AML-193 (cell line): ENCODE results near the gene DSP.

Experiments used
- DNase-seq, 2 experiments: peaks; one replicate each; lab custom pipeline; 2025; lab: John Stamatoyannopoulos, UW

DSP gene

DNA sequence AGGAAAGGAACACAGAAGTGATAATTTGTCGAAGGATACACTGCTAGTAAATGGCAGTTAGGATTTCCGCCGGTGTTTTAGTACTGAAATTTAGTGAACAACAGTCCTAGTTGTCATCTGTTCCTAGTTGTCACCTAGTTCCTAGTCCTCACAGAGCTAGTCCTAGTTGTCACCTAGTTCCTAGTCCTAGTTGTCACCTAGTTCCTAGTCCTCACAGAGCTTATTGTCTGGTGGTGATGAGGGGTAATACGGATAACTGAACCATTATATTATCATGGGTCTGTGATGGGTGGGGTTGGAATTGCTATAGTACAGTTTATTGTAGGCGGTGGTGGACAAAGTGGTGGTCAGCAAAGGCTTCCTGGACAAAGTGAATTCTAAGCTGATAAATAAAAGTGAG, 50.3 kb downstream of the DSP start:
- DNase-seq: no peak

DNA sequence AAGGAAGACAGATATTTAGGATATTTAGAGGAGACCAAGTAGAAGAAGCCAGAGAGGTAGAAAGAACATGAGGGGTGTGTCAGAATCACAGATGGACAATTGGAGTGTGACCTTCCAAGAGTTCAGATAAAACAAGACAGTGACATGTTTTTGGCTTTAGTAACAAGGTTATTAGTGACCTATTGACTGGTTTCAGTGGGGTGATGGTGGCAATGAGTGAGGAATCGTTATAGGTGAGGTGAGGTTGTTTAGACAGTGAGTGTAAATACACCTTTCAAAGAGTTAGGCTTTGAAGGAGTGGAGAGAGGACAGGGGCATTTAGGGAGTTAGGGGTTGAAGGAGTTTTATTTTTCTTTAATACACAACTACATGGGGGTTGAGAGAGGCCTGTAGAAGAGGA, 51.8 kb downstream of the DSP start:
- DNase-seq: no peak

DNA sequence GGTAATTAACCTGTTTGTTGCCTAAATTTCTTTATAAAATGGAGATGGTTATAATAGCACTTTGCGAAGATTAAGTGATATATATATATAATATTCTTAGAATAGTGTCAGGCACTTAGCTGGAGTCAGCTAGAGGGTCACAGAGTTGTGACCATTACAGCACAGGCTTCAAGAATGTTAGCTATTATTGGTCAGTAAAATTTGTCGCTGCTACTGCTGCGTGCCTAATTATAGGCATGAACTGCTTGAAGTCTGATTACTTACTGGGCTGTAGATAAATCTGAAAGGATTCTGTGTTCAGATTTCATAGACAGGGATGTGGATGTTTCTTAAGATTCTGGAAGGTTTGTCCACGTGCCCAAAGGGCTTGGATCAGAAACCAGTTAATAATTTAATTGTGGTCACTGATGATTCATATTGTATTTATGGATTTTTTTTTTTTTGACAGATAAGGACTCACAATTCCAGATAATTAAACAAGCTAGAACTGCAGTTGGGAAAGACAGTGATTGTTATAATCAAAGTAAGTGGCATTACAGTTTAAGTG, 53.2 kb downstream of the DSP start:
- no peak for DNase-seq

DNA sequence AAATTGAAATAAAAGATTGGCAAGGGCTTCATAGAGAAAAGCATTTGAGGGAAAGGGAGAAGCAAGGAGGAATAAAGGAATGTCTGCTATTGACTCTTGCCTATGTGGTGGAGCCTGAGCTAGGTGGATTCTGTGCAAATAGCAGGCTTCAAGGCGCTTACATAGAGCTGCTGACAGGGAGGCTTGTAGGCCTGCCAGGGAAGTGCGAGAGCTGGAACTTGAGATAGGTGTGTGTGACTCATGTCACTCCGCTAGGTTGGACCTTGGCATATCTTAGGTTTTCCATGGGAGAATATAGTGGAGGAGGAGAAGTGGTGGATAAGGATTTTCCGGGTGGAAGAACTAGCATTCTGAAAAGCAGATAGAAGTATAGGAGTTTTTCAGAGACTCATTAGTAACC, 62.5 kb downstream of the DSP start:
- no peak for DNase-seq

DNA sequence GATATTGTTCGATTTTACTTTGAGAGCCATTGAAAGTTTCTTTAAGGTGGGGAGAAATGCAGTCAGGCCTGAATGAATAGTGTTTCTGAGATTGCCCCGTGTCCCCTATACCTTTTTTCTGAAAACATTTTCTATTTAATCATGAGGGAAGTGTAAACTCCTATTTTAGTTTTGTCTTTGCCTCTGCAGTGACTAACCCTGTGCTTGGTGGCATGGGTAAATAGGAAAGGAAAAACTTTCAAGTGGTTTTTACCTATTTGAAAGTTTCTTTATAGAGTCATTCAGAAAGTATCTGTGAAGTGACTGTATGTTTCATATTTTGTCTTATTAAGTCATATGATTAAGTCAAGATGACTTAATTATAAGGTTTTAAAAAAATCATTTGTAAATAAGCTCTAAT, 63.0 kb downstream of the DSP start:
- DNase-seq: no peak

DNA sequence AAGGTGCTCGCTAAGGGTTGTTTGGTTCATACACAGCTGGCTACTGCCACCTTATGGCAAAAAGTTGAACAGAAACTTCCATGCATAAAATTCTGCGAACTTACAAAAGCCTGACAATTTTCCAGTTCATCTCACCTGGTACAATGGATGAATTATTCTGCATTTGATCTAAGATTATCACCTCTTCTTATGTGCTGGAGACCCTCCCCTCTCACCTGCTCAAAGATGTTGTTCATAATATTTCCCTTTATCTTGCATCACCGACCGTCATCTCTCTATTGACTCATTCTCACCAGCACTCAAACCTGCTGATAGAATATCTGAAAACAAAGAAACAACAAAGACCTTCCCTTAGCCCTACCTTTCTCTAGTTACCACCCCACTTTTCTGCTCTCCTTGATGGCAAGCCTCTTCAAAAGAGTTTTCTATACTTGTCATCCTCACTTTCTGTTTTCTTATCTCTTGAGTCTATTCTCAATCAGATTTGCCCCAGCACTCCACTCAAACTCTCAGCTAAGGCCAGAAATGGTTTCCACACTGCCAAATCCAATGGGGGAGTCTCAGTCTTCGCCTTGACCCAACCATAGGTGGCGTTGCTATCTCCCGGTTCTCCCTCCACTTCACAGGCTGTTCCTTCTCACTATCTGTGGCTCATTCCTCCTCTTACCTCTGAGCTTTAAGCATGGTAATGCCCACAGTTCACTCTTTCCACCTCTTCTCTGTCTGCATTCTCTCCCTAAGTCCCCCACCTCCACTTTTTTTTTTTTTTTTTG, 74.3 kb downstream of the DSP start:
- DNase-seq: peak; percentile 60 to 68

DNA sequence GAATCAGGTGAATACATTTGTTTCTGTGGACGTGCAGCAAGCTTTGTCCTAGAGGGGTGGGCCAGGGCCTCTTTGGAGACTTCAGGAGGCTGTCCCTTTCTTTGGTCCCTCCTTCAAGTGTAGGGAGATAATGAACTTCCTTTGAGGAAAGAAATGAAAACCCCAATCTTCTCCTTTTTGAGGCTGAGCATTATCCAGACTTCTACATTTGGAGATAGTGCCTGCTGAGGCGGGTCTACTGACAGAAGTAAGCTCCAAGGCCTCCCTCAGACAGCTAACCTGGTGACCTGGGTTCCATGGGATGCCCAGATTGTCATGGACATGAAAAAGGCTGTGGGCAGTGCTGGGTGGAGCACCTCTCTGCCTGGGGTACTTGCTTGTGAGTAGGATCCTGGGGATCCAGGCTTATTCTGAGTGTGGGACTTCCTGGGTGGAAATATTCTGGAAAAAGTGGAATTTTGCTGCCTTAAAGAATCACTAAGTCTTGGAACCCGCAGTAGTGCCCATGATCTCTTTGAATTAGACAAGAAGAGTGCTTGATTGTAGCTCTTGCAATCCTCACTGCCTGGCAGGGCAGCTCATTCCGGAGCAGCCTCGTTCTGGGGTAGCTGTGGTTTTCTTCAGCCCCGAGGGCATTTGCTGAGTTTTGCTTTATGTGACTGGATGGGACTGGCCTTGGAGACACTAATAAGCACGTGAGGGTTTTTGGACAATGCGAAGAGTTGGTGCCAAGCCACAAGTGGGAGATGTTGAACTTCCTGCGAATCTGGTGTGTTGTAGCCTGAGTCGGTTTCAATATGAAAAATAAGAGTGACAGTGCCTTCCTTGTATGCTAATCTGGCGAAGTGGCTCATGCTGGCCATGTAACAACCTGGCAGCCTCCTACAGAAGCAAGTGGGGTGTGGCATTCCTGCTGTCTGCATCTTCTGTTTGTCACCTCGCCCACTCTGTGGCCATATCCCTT, 76.6 kb downstream of the DSP start:
- peak; percentile 99 to 100 for DNase-seq

DNA sequence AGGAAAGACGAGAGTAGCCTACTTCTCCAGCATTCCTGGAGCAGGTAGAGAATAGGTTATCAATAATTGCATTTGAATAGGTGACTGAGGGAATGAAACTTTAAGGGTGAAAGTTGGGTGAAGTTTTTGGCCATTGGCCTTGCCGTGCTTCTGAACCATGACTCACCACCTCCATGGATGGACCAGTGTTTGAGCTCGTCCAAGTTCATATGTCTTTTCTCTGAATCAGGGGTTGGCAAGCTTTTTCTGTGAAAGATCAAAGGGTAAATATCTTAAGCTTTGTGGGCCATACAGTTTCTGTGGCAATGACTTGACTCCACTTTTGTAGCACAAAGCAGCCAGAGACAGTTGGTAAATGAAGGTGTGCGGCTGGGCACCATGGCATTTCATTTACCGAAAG, 80.3 kb downstream of the DSP start:
- DNase-seq: no peak

DNA sequence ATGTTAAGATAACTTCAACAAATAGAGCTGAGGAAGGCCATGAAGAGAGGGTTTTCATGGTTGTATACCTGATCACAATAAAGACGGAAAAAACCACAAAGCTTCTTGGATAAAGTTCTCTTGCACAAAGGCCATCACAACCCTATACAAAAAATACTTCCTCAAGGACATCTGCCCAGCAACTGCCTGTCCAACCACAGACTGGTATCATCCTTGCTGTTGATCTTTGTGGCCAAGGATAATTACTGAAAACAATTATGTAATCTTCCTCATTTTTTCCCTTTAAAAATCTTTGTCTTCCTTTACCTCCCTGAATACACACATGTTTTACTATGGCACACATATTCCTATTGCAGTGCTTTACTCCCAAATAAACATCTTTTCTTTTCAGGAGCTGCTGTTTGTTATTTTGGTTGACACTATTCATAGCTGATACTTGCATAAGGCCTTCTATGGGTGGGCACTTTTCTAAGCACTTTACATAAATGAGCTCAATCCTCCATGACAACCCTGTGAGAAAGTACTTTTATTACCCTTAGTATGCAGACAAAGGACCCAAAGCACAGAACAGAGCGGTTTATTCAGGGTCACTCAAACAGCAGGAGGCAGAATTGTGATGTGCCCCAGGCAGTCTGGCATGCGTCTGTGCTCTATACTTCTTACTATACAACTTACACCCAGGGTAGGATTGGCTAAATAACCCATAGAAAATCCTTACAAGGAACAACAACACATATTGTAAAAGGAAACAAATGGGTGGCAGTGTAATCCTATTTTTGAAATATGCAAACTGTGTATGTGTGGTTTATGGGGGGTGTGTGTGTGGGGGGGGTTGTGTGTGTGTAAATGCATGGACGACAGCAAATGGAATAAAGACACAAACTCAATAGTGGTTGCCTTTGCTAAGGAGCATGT, 83.6 kb downstream of the DSP start:
- DNase-seq: peak; percentile 78 to 86

DNA sequence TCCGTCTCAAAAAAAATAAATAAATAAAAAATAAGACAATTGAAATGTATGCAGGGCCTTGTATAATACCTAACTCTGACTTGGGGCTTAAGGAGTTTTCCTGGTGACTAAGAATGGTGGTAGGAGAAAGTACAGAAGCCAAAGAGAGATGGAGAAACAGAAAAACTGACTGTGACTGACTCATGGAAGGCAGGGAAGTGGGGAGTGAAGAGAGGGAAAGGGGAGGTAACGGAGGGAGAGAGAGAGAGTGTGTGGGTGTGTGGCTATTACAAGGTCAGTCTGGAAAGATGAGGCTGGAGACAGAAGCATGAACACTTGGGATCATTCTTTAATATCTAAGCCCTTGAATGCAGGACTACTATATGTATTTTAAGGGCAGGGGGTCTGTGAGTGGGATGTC, 87.0 kb downstream of the DSP start:
- DNase-seq: no peak

DNA sequence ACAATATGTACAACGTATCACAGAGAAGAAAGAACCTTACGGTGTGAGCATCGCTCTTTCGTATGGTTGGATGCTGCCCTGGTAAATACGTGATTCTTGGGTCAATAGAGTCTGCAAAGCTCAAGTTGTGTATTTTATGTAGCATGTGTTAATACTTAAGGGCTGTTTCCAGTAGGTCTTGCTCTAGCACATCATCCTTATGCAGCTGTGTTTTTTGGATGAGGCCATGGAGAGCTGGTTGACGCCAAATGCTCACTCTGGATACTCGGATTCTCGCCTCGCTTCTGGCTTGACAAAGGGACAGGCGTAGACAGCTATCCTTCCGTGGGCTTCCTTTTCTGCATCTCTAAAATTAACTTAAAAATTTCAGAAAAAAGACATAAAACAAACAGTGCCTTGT, 87.4 kb downstream of the DSP start:
- no peak for DNase-seq

DNA sequence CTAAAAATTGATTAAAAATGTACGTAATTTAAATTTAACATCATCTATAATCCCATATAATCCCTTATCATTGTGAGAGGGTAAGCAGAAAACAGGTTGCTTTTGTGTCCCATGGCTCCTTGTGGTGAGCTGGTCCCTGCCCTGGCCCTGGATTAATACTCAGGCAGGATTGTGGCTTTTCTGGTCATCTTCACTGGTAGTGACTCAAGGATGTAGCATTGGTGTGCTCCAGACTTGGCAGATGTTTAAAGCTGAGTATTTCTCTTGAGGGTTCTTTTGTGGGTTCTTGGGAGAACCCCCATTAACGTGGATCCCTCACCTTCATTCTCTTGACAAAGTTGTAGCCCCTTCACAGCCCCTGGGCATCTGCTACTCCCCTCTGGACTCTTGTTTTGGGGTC, 87.8 kb downstream of the DSP start:
- no peak for DNase-seq

DNA sequence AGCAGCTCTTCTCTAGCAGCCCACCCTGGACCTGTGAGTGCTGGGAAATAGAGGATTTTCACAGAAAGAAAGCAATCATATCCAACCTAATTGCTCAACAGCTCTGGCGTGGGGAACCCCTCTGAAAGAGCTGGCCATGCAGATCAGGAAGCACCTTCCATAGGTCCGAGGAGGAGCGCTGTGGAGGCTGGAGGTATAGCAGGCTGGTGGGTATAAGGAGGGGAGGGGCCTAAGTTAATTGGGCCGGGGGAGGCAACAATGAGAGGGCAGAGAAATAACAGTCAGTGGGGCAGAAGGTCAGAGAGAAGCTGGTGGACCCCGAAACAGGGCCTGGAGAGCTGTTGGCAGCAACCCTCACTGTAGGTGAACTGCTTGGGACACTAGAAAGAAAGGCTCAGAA, 89.3 kb downstream of the DSP start:
- no peak for DNase-seq

DNA sequence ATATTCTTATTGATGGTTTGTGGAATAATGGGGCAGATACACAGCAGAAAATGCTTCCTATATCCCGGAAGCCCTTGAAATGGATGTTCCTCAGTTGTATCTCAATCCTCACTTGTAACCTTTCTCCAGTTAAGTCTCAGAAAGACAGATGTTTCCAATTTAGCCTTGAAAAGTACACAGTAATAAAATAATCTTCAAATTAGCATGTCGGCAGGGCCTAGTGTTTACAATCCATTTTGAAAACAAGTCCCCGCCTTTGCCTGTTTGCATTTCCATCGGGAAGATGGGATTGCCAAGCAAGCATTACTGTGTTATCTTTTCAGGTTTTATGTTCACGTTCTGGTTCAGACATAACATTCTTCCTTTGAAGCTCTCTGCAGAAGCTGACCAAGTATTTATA, 90.0 kb downstream of the DSP start:
- no peak for DNase-seq

DNA sequence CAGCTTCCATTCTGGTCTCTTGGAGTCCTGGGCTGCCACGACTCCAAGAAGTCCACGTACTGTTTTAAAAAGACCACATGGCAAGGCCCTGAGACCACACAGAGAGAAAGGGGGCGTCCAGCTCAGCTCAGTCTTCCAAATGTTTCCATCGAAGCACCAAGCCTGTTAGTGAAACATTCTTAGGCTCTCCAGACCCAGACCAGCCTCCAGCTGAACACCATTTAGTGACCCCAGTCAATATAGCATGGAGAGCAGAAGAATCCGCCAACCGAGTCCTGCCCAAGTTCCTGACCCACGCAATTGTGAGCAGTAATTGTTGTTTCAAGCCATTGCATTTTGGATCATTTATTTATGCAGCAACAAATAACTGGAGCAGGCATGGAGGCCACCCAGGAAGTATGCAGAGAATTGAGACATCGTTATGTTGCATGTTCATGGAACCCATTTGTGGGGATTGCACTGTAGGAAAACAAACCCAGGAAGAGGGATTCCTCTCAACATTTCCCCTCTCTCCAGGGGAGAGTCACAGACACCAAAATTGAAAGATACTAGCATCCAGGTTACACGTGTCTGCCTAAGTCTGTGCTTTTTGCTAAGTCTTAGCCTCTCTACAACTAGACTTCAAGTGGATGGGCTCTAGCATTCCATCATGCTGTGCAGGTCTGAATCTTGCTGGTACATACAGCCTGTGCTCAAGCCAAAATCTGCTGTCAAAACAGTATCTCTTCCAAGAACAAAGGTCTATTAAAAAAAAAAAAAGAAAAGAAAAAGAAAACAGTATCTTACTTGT, 91.2 kb downstream of the DSP start:
- DNase-seq: no peak

DNA sequence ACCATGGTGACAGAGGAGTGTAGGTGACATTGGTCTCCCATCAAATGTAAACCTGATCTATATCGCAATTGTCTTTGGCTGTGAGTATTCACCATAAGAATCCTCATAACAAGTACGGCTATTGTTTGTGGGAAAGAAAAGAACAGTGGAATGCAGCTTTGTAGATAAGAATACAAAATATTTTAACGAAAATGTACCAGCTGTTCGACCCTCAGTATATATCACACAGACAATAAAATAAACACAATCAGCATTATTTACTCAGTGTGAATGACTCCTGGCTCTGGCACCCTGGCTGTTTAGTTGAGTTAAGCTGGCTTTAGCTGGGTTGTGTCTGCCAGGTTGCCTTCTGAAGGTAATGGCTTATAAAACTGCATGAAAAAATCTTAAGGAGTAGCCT, 91.9 kb downstream of the DSP start:
- no peak for DNase-seq

DNA sequence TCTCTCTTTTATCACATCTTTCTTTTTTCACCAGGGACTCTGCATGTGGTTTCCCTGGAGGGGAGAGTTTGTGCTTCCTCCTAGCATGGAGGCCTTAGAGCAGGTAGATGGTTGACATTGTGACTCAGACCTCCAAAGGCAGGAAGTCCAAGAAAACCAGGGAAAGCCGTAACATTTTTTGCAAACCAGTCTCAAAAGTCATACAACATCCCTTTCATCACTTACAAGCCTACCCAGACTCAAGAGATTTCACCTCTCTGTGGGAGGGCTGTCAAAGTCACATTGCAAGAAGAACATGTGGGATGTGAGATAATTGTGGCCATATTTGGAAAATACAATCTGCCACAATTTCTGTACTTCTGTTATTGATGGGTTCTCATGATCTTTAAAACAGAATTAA, 94.7 kb downstream of the DSP start:
- no peak for DNase-seq
